Activated CD8-positive, alpha-beta memory T cell treated with anti-CD3 and anti-CD28 coated beads, Interleukin-2, amount 50 U/mL, for 48 hours (primary cell): ENCODE data around the gene DMRT1.
A peak's percentile ranks its signal among the peaks of the same experiment; 100 is the strongest.

Source experiments
- DNase-seq: peaks from one replicate; pipeline ENCODE4 v3.0.0-alpha.2; 2020

Gene DMRT1

DNA sequence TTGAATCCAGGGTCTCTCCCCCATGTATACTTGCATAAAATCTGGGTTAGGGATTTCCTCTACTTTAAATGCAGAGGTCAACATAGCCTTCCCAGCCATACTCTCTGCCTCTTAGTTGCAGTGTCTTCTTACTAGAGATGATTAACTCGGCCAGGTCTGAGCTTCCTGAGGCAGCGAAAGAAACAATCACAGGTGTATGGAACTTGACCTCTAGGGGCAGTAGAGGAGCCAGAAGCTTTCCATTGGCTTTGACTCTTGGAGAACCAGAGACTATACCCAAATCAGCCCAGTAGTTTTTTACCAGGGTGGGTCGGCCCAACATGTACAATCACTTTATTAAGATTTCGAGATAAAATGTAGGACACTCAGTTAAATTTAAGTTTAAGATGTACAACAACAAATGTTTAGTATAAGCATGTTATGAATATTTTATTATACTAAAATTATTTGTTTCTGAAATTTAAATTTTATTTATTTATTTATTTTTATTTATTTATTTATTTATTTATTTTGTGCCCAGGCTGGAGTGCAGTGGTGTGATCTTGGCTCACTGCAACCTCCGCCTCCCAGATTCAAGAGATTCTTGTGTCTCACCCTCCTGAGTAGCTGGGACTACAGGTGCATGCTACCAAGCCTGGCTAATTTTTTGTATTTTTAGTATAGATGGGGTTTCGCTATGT is 87.0 kb downstream of the DMRT1 start:
- no peak for DNase-seq

DNA sequence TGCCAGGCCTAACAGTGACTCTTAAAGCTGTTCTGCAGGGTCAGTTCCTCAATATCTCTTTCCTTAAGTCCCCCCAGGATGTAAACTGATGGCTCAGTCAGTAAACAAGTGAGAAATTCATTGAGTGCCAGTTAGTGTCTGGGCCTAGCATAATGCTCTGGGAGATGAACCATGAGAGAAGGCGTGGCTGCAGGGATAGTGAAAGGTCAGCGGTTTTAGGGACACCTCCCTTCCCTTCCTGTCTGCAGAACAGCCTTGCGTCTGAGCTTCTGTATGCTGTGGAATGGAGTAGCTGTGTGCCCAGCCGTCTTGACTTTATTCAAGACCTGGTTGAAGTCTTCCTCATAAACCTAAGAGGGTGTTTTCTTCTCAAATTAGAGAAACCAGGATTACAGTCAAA is 88.2 kb downstream of the DMRT1 start:
- no peak for DNase-seq

DNA sequence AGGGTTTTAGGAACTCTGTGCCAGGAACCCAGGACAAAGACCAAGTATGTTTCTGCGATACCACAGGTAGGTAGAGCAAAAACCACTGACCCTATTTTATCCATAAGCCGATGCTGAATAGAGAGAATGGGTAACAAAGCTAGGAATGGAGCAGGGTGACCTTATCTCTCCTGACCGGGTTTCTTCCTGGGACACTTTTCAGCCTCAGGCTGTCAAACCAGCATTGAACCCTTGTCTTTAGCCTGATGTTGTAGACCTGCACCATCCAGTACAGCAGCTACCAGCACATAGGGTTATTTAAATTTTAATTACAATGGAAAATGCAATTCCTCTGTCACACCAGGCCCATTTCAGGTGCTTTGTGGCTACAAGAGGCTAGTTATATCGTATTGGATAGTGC is 91.9 kb downstream of the DMRT1 start:
- DNase-seq, result no peak

DNA sequence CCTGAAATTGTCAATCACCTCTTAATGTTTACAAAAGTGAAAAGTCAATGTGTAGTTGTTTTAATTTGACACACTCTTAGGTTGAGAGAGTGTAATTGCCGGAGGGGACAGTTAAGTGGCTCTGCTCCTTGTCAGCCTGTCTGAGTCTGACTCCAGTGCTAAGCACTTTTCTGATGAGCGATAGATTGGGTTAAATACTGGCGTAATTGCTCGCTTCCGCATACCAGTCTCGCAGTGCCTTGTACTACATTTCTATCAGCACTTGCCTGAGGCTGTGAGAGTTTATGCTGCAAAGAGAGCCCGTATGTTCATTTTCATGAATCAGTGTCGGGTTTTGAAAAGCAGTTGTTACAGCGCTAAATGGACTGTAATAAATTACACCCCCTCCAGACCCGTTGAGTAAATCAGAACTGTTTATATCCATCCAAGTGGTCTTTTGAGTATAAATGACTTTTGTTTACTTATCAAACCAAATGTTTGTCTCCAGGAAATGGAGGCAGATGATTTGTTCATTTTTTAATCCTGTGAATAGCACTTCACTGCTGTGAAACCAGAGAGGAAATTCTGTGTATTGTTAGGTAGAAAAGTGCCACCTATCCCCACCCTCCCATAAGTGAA is 94.0 kb downstream of the DMRT1 start:
- no peak for DNase-seq

DNA sequence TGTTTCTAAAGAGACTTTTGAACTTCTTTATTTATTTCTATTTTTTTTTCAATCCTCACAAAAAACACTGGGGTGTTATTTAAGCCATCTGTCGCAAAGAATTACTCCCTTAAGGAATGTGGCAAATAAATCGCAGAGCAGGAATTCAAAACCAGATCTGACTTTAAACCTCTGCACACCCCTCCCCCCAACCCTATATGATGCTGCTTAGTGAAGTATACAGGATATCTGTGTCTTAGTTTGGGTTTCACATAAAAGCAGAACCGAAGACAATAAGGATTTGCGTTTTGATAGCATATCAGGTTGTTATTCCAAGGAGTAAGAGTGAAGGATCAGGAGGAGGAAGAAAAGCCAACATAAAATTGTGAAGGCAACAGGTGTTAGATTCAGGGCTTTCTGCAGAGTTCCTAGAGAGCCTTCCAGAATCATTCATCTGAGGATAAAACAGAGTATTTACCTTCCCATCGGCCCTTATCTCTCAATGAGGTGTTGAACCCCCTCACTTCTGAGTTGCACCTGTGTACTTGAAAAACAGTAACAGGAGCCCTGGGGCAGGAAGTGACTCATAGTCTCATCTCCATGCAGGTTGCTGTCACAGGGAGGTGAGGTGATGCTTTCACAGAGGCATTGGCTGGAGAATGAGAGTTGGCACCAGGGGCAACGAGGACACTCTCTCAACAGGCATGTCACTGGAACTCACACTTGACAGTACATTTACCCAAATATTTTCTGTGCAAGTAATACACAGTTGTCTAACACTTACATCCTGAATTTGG is 101.5 kb downstream of the DMRT1 start:
- DNase-seq, result no peak

DNA sequence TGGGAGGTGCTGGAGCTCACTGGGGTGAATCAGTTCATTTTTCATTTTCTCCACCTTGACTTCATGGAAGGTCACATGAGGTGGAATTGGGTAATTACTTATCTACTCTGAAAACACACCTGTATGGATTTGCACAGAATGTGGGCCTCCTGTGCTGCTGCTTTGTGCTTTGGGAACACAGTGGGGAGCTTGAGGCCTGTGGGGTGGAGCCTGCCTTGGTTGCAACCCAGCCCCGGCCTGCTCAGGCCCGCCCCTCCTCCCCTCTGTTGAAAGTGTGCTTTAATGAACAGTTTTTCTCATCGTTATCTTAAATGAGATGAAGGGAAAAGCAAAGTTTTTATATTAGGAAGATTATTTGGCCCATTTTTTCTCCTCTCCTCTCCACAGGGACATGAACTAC is 106.5 kb downstream of the DMRT1 start:
- DNase-seq, result no peak

DNA sequence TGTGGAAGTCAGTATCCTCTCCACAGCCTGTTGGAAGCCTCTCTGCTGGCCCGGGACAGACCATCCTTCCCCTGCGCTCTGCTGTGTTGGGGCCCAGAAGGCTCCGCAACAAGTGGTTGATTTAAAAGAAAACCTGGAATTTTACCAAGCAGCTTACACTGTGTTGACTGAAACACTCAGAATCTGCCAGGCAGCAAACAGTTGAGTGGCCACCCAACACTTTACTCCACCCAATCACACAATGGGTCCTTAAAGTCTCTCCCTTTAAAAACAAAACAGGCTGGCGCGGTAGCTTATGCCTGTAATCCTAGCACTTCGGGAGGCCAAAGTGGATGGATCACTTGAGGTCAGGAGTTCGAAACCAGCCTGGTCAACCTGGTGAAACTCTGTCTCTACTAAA is 107.0 kb downstream of the DMRT1 start:
- DNase-seq, result no peak

DNA sequence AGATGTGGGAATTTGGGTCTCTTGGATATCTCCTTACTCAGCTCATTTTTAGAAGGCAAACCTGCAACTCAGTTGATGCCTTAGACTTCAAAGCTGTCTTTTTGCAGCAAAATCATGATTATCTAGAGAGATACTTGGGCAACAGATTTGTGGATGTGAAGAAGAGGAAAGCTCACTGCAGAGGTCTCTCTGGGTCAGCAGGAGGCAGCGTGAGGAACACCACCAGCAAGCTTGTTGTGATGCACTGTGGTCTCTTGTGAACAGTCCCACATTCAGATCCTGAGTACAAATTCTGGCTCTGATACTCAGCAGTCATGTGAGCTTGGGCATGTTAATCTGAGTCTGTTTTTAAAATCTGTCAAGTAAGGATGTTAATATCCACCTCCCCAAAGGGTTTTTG is 108.6 kb downstream of the DMRT1 start:
- DNase-seq, result no peak

DNA sequence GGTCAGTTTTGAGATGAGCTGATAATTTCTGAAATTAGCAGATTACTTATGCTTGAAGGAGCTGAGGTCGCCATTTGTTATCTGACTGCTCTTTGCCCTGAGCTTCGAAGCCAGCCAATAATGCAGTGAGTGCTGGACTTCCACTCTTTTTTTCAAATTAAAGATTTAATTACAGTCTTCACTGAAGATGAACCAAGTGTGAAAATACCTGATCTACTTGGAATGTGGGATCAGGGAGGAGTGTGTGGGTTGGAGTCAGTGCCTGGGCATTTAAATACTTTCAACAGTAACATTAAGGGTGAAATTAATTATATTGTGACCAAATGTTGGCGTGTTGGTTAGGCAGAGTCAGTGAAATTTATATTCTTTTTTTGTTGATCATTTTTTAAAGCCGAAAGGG is 111.0 kb downstream of the DMRT1 start:
- DNase-seq, result no peak

DNA sequence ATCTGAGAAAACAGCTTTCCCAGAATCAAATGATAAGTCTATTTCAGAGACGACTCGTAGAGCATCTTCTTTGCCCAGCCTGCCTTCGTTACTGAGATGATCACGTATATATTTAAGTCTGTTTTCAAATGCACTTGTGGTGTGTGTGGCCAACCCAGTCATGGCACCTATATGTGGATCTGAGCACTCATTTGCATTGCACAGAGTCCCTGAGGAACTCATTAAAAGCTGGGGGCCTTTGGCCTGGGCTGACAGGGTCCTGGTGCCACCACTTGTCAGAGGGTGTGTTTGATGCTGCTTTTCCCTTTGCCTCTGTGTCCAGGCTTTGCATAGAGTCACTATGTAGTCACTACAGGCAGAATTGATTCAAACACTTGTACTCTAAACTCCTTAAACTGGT is 117.6 kb downstream of the DMRT1 start:
- no peak for DNase-seq

DNA sequence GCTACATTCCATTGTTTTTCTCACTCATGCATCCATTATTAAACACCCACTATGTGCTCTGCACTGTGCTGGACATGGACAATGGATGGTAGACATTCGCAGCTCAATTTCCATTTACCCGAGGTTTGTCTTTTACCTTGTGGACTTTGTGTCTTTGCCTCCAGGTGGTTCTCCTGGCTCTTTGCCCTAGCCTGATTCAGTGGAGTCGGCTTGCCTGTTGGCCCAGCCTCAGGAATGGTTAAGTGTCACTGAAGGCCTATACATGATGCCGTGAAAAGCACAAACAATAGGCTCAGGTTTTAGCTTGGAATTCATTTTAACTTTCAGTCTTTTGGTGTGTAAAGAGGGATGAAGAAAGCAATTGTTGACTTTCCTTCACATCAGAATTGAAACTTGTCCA is 118.4 kb downstream of the DMRT1 start:
- DNase-seq, result no peak

DNA sequence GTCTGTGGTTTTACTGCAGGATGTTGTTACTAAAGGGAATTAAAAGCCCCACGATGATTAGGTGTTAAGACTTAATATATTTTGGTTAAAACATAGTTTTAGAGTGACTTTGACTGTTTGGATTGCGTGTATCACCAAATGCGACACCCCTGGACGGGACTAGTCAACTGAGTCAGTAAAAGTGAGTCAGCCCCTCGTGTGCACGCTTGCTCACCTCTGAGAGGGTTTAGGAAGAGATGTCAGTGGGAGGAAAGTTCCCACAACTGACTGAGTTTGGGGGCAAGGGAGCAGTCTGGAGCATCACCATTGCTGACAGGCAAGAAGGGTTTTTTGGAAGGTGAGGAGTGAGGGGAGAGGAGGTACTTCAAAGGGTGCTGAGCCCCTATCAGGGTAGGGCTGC is 120.5 kb downstream of the DMRT1 start:
- no peak for DNase-seq

DNA sequence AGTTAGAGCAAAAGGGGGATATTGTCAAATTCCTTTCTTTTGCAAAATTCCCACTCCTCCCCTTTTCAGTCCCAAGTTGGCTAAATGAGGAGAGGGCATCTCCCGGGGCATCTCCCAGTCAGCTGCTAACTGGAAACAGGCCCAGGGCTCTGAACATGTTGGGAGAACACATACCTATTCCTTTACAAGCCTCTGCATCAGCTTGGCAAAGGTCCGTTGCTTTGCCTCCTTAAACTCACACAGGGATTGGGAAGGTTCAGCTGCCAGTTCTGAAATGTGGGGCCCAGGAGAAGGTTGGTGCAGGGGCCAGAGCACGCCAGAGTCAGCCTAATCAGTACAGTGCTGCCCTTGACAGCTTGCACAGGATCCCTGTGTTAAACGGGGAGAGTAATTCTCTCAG is 124.0 kb downstream of the DMRT1 start:
- DNase-seq, result no peak

DNA sequence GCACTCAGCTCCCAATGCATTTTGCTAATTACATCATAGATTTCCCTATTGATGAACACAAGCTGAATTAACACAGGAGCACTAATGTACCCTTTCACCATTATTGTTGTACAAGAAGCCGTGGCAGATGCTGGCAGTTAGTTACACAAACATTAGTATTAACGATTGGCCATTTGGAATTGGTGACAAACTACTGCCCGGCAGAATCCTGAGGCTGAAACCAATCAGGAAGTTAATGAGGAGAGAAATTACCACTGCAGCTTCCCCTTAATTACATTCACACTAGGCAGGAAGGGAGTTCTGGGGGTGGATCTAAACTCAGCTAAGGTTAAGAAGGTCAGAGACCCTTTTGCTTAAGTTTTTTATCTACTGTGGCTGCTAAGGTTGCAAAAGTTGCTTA is 125.4 kb downstream of the DMRT1 start:
- DNase-seq, result no peak

DNA sequence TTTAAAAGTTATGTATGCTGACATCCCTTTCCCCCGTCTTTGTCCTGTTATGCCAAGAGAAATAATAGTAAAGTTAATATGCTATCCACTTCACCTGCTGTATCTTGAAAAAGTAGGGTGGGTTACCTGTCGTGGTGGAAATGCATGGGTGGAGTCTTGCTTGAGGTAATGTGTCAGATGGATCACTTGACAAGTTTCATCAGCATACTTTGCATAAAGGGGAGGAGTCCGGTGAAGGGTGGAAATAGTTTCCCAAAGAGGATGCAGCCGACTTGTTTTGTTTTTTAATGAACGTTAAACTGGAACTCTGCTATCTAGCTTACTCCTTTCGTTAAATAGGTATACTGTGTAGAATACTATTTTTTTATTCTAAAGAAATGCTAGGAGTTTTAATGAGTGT is 125.9 kb downstream of the DMRT1 start:
- DNase-seq, result no peak

DNA sequence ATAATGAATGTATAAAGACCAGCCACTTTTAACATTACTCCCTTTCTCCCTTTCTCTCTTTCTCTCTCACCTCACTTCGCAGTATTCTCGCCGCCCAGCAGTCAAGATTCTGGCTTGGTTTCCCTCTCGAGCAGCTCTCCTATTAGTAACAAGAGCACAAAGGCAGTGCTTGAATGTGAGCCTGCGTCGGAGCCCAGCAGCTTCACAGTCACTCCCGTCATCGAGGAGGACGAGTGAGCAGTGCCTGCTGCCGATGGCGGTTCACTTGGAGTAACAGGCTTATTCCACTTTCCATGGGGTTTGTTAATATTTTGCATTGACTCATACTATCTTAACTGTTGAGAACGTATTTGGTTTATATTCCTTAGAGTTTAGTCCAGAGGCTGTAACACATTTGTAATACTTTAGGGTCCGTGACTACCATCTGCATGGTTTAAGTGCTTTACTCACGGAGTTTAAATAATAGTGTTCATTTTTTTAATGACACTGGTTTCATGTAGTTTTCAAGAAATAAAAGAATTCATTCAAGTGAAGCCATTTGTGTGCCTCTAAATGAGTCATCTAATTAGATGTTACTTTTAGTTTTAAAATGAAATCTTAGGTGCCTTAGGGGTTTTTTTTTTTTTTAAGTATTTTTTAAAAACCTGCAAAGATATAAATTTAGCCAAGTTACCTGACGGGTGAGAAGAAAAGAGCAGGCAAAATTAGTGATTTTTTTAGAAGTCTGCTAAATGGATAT is 126.6 kb downstream of the DMRT1 start:
- DNase-seq, result no peak

DNA sequence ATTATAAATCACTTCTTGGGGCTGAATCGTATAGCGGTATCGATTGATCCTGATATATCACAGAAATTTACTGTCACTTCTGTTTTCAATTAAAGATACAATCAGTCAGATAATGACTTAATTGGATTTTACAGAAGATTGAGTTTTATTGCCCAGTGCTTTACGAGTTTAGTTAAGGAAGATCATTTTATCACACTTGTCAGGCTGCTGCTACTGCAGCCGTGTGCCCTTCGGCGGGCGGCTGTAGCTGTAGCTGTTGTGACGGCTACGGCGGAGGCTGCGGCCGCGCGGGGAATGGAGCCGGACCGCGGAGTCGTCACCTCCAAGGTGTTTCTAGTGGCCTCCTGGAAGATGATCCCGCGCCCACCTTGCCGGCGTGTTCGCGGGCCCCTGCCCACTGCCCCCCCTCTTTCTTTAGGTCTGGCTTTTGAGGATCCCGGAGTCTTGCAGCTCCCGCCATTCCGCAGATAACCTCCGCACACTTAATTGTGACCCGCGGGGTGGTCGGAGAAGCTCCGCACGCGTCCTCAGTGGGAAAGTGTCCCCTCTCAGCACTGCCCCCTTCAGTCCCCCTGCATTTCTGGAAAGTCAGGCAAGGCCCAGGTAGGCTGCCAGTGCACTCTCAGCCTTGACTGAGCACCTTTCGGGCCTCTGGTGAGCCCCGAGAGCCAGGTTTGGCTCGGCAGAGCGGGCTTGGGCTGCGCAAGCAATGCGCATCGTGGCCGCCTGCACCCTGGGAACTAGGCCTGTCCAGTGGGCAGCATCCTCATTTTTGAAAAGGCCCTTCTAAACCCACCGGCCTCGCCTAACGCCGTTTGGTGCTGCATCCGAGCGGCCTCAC is 128.0 kb downstream of the DMRT1 start:
- DNase-seq, result no peak

DNA sequence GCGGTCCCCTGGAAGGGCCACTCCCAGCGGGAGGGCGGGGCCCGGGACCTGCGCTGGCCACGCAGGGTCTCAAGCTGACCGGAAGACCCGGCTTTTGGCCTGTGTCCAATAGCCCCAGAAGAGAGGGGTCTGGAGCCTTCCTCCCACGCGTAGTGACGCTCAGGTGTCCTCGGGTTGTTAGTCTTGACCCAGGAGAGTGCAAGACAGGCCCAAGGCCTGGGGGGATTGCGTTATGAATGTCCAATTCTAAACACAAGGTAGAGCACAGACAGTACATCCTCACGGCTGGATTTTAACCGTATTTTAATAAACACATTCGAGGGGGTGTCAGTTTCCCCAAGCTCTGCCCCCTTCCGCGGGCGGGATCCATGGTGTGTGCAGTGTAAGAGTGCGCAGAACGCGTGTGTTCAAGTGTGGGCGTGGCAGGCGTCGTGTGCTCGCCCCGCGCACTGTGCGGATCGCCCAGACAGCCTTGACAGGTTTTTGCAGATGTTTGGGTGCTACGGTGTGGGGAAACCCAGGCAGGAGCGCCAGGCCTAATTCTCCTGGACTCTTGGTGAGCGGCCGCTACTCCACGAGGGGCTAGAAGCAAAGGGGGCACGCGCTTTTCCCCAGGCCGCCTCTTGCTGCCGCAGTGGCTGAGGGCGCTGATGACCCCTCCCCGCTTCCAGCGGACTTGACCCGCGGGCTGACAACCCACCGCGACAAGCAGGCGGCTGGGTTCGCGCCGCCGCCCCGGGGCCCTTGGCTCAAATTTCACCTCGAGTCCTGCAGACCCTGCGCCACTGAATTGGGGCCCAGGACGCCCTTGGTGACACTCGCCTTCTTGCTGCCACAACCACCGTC is 128.9 kb downstream of the DMRT1 start:
- DNase-seq, result no peak

DNA sequence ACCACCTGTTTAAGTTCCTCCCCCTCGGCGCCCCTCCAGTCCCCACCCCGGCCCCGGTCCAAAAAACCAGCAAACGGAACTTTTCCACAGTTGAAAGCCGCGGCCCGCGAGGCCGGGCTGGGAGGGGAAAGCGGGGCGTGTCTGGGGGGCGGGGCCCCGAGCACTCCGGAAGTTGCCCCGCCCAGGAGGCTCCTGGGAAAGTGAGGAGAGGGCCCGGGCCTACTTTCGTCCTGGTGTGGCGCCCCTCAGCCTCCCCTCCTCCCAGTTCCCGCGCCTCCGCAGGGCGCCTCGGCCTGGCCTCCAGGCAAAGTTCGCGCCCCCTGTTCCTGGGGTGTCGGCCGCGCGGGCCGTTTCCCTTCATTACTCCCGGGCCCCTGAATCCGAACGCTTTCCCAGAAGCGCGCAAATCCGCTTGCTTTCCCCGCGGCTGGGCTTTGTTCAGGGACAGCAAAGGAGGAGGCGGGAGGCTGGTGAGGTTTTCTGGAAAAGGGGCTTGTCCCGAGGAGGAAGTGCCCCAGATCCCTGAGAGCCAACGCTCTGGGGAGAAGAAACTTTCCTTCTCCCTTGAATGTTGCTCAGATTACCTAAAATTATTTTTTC is 130.5 kb downstream of the DMRT1 start:
- peak; percentile 54 for DNase-seq

DNA sequence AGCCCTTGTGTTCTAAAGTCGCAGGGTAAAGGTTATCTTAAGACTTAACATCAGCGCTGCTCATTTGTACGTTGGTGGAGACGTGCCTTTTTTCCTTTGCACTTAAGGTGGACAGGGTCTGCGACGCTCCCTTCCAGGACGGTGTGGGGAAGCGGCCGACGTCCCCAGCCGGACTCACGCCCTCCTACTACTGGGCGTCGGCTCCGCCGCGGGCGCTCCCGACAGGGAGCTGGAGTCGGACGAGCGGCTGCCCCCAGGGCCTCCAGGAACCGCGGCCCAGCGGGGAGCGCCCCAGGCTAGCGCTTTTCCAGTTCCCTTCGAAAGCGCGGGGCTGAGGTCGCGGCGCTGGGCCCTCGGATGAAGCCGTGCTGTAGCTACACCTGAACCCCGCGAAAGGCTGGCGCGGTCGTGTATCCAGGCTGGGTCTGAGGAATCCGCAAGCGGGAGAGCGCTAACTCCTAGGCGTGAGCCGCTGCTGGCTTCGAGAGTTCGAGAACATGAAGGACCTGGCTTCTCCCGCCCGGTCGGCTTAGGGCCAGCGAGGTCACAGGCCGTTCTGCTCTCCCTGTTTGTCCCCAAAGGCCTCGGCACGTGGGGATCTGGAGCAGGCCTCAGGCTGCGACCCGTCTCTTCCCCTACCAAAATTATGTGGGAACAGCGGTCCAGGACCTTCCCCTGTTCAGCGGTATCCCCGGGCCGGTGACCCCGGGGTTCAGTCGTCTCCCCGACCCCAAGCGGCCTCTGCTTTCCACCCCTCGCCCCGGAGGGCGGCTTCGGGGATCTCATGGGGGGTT is 131.2 kb downstream of the DMRT1 start:
- DNase-seq, result peak; percentile 57
